ENCODE measurements around the gene KCNH1. TPM values are rescaled to one million over a fixed set of nuclear protein-coding genes. Genes with fewer than 3 reads are reported as not detected.

Gene KCNH1
- polyA plus RNA-seq, 2 of the 4 experiments (the other 2 are of a cell fraction) = 5.1 to 7.9 TPM

- WGBS (ENCODE audit: missing lambda C conversion rate) = 81% methylated on average over 7 of the region's 7 CpGs
- Histone ChIP-seq H3K27ac (peak overlapping the region in 1 of 2 experiments; percentile 9; a peak in 1 of 6 replicates), H3K9me3 (no peaks in the 10 kb centered on the region), H3K4me1 (peaks cover 11% of the 10 kb centered on the region), H3K4me2 (no peak overlapping the region), H3K4me3 (no peak overlapping the region)
- POLR2A ChIA-PET = no interaction called here
- CTCF ChIA-PET = interaction anchor here (1.4 kb wide), 1 partner anchor 488 kb away, joined by 4 read pairs; the partner anchor contains the start of gene KCNH1
- FAIRE-seq (no peak), DNase-seq (ENCODE audit: low read depth in 1 of 2, low spot score in 1 of 2) (no peak), ATAC-seq (no peak)
- TF ChIP-seq ZC3H11A (IDR thresholded peaks at IDR 0.05) (no peak), HMGXB4 (CRISPR knock-in tag; IDR thresholded peaks at IDR 0.05; ENCODE audit: borderline replicate concordance) (no peak), E2F6 (IDR thresholded peaks at IDR 0.05; ENCODE audit: borderline replicate concordance, low read depth) (no peak), NFE2L2 (conservative IDR thresholded peaks at IDR 0.05; ENCODE audit: low read length) (no peak), ZFP36 (IDR thresholded peaks at IDR 0.05; ENCODE audit: borderline replicate concordance, partially characterized antibody) (no peak), REST (IDR thresholded peaks at IDR 0.05) (no peak), POLR2AphosphoS2 (conservative IDR thresholded peaks at IDR 0.05; ENCODE audit: low read length) (no peak)
Observed at GRCh38 chr1:210645582-210646257, 488.2 kb downstream of the KCNH1 start.

- ChIA-PET POLR2A (no interaction called here), CTCF (interaction anchor here (0.9 kb wide), 1 partner anchor 493 kb away, joined by 3 read pairs; no protein-coding TSS in a partner anchor)
- Histone ChIP-seq H3K4me2 (no peak overlapping the region), H3K4me1 (no peaks in the 10 kb centered on the region), H3K4me3 (no peak overlapping the region), H3K9me3 (no peaks in the 10 kb centered on the region), H3K27ac (no peak overlapping the region)
- DNase-seq (ENCODE audit: low read depth in 1 of 2, low spot score in 1 of 2) (no peak), FAIRE-seq (no peak), ATAC-seq (no peak)
- WGBS (ENCODE audit: missing lambda C conversion rate) = 74% methylated on average over 5 of the region's 5 CpGs
- TF ChIP-seq FOSL2 (IDR thresholded peaks at IDR 0.05) (no peak), FOSL2 (CRISPR knock-in tag; IDR thresholded peaks at IDR 0.05) (no peak), HOXB13 (CRISPR knock-in tag; IDR thresholded peaks at IDR 0.05; ENCODE audit: low read depth) (no peak), USF2 (IDR thresholded peaks at IDR 0.05) (no peak), JUNB (IDR thresholded peaks at IDR 0.05) (no peak)
Observed at GRCh38 chr1:210641582-210641981, 492.4 kb downstream of the KCNH1 start.

- CTCF ChIA-PET = interaction anchor here (1.5 kb wide), 1 partner anchor 499 kb away, joined by 8 read pairs; the partner anchor contains the start of gene KCNH1
- H3K4me2 ChIP-seq = no peak overlapping the region
- peaks cover 7% of the 10 kb centered on the region; the same call in 1 of the 3 replicates for H3K4me1 ChIP-seq
- H3K4me3 ChIP-seq = no peak overlapping the region
- no peak overlapping the region for H3K27ac ChIP-seq
- no peak for DNase-seq (ENCODE audit: low read depth in 1 of 2, low spot score in 1 of 2)
- no peaks in the 10 kb centered on the region for H3K9me3 ChIP-seq
- POLR2A ChIA-PET = no interaction called here
- no peak for FAIRE-seq
- WGBS (ENCODE audit: missing lambda C conversion rate) = 81% methylated on average over 2 of the region's 2 CpGs
- ATAC-seq = no peak
- TF ChIP-seq EHMT2 (IDR thresholded peaks at IDR 0.05; ENCODE audit: low read depth) (no peak), MAFK (IDR thresholded peaks at IDR 0.05; ENCODE audit: partially characterized antibody) (peak; percentile 77), HOXA7 (CRISPR knock-in tag; IDR thresholded peaks at IDR 0.05) (no peak)
Observed at GRCh38 chr1:210635108-210635507, 498.8 kb downstream of the KCNH1 start.

All from A549 (cell line).